Liver (tissue), 9 donors: ENCODE data around the gene COL20A1. TPM values are rescaled to one million over a fixed set of nuclear protein-coding genes. Genes with fewer than 3 reads are reported as not detected.

Experiments used
- DNase-seq: peaks from one replicate; pipeline ENCODE4 v3.0.0-alpha.2; 2017; ENCODE audit warnings: low spot score
- H3K27ac ChIP-seq, 2 donors: one replicate each; pipeline ENCODE4 v1.7.0; 2013; ENCODE audit warnings: inconsistent platforms in 2 of 2, low read length in 2 of 2, control low read depth in 1 of 2, low read depth in 1 of 2, mild to moderate bottlenecking in 1 of 2
- H3K27me3 ChIP-seq, 4 donors: one replicate each; pipeline versions ENCODE4 v1.6.1 to v1.7.0; 2013; ENCODE audit warnings: low read length in 3 of 4, inconsistent platforms in 1 of 4, mild to moderate bottlenecking in 1 of 4, moderate library complexity in 1 of 4; ENCODE audit not compliant: control insufficient read depth in 4 of 4, insufficient read depth in 4 of 4
- H3K36me3 ChIP-seq, 4 donors: one replicate each; pipeline versions ENCODE4 v1.6.1 to v1.7.0; 2013; ENCODE audit warnings: low read length in 3 of 4, mild to moderate bottlenecking in 3 of 4, low read depth in 1 of 4, moderate library complexity in 1 of 4; ENCODE audit not compliant: control insufficient read depth in 4 of 4, insufficient read depth in 3 of 4
- H3K4me1 ChIP-seq, 4 donors: one replicate each; pipeline versions ENCODE4 v1.6.1 to v1.7.0; 2013; ENCODE audit warnings: low read length in 3 of 4, mild to moderate bottlenecking in 3 of 4, moderate library complexity in 1 of 4; ENCODE audit not compliant: control insufficient read depth in 4 of 4, insufficient read depth in 4 of 4
- H3K4me3 ChIP-seq, 3 donors: one replicate each; pipeline versions ENCODE4 v1.6.1 to v1.7.0; 2013; ENCODE audit warnings: low read length in 3 of 3, control low read depth in 1 of 3, low read depth in 1 of 3, mild to moderate bottlenecking in 1 of 3
- H3K9ac ChIP-seq, 2 donors: one replicate each; pipeline ENCODE4 v1.7.0; 2013; ENCODE audit warnings: low read length in 2 of 2, mild to moderate bottlenecking in 2 of 2, moderate library complexity in 2 of 2, control low read depth in 1 of 2, low read depth in 1 of 2
- H3K9me3 ChIP-seq, 4 donors: one replicate each; pipeline versions ENCODE4 v1.6.1 to v1.7.0; 2013; ENCODE audit warnings: low read length in 3 of 4; ENCODE audit not compliant: control insufficient read depth in 4 of 4
- ATF3 ChIP-seq: IDR thresholded peaks from 2 replicates; pipeline ENCODE4 v1.6.1; 2016; ENCODE audit warnings: antibody characterized with exemption
- CTCF ChIP-seq: fragments of 150-350 bp; IDR thresholded peaks from 2 replicates; pipeline ENCODE4 v1.5.1; 2017; ENCODE audit warnings: improper control_type of control experiment, low read depth, low read length; ENCODE audit not compliant: missing input control
- EGR1 ChIP-seq, 2 donors: IDR thresholded peaks; 2 replicates each; pipeline ENCODE4 v1.6.1; 2016 to 2018; ENCODE audit warnings: antibody characterized with exemption in 2 of 2, low read depth in 2 of 2
- FOXA1 ChIP-seq: IDR thresholded peaks from 2 replicates; pipeline ENCODE4 v1.6.1; 2016; ENCODE audit warnings: antibody characterized with exemption
- FOXA2 ChIP-seq: IDR thresholded peaks from 2 replicates; pipeline ENCODE4 v1.6.1; 2016; ENCODE audit warnings: antibody characterized with exemption
- GABPA ChIP-seq, 2 donors: IDR thresholded peaks in 1 of 2; conservative IDR thresholded peaks in 1 of 2; 2 replicates each; pipeline ENCODE4 v1.6.1; 2016; ENCODE audit warnings: antibody characterized with exemption in 2 of 2, mild to moderate bottlenecking in 1 of 2, moderate library complexity in 1 of 2
- HNF4A ChIP-seq, 2 donors: conservative IDR thresholded peaks; 2 replicates each; pipeline ENCODE4 v1.6.1; 2016; ENCODE audit warnings: antibody characterized with exemption in 2 of 2, mild to moderate bottlenecking in 2 of 2
- JUND ChIP-seq, 2 donors: IDR thresholded peaks; 2 replicates each; pipeline ENCODE4 v1.6.1; 2016; ENCODE audit warnings: antibody characterized with exemption in 2 of 2
- NR2F2 ChIP-seq: IDR thresholded peaks from 2 replicates; pipeline ENCODE4 v1.6.1; 2016; ENCODE audit warnings: antibody characterized with exemption
- RAD21 ChIP-seq, 2 donors: IDR thresholded peaks; 2 replicates each; pipeline ENCODE4 v1.6.1; 2016; ENCODE audit warnings: antibody characterized with exemption in 2 of 2, mild to moderate bottlenecking in 2 of 2
- REST ChIP-seq: IDR thresholded peaks from 2 replicates; pipeline ENCODE4 v1.6.1; 2016; ENCODE audit warnings: antibody characterized with exemption, mild to moderate bottlenecking
- RXRA ChIP-seq, 2 donors: IDR thresholded peaks; 2 replicates each; pipeline ENCODE4 v1.6.1; 2017 to 2018; ENCODE audit warnings: antibody characterized with exemption in 2 of 2, mild to moderate bottlenecking in 1 of 2
- SP1 ChIP-seq: IDR thresholded peaks from 2 replicates; pipeline ENCODE4 v1.6.1; 2018; ENCODE audit warnings: antibody characterized with exemption, mild to moderate bottlenecking
- TAF1 ChIP-seq: conservative IDR thresholded peaks from 2 replicates; pipeline ENCODE4 v1.6.1; 2016; ENCODE audit warnings: antibody characterized with exemption, mild to moderate bottlenecking
- YY1 ChIP-seq: IDR thresholded peaks from 2 replicates; pipeline ENCODE4 v1.6.1; 2016; ENCODE audit warnings: antibody characterized with exemption, mild to moderate bottlenecking
- ZBTB33 ChIP-seq: IDR thresholded peaks from 2 replicates; pipeline ENCODE4 v1.6.1; 2016; ENCODE audit warnings: antibody characterized with exemption
- WGBS: extraction: QIAGEN DNeasy Blood & Tissue Kit; methylation state at CpG from one replicate; pipeline ENCODE4 v1.1.7; 2013; 5-methylcytosine and 5-hydroxymethylcytosine counted together
- polyA plus RNA-seq, 2 donors: library from polyadenylated mRNA; stranded (reverse) in 1 of 2; unstranded in 1 of 2; fragments of 200-250 nt in 1 of 2; fragments of >200 nt in 1 of 2; fragmentation: Nextera tagmentation in 1 of 2; extraction: Ambion mirVana in 1 of 2; gene quantifications; one replicate each; pipeline versions ENCODE4 v1.2.1 to v1.2.3, GENCODE V29; 2013 to 2015
- total RNA-seq, 2 donors: library from RNA; depleted of rRNA; stranded (reverse); fragments of >200 nt; gene quantifications; one replicate each; pipeline ENCODE4 v1.2.3, GENCODE V29; 2014
- TF ChIP-seq, protein P1 (sequence below): IDR thresholded peaks from 2 replicates; pipeline ENCODE4 v1.6.1; 2016; ENCODE audit warnings: antibody characterized with exemption
- donor health status: healthy.
- donor health status: healthy.
- donor health status: healthy.
- donor health status: healthy.
- donor health status: healthy.

Gene COL20A1
- total and polyA plus RNA-seq, 4 donors, result not detected

DNA sequence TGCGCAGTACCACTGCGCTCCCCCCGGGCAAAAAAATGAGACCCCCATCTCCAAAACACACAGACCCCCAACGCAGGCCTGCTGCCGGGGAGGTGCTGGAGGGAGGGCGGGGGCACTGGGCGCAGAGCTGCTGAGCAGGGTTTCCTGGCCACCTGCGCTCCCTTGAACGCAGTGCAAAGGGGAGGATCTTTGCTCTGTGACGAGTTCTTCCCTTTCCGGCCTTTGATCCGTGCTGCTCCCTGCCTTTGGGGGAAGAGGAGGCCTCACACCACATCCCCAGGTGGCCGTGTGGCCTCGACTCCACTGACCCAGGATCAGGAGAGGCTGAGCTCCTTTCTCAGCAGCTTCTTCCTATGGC, 8.9 kb upstream of the COL20A1 start:
- peaks cover 5 to 64% (median 14%) of the 10 kb centered on the region in 4 donors for H3K36me3 ChIP-seq
- TF ChIP-seq YY1 (no peak), ATF3 (no peak), RAD21 (IDR thresholded peaks at IDR 0.05) (no peak), REST (no peak), ZBTB33 (no peak), SP1 (no peak), JUND (IDR thresholded peaks at IDR 0.05) (no peak), HNF4A (conservative IDR thresholded peaks at IDR 0.05) (no peak), GABPA (IDR thresholded peaks at IDR 0.05 in 1 of 2, conservative IDR thresholded peaks at IDR 0.05 in 1 of 2) (no peak)
- TF ChIP-seq, protein P1, sequence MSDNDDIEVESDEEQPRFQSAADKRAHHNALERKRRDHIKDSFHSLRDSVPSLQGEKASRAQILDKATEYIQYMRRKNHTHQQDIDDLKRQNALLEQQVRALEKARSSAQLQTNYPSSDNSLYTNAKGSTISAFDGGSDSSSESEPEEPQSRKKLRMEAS, result no peak
- H3K27me3 ChIP-seq, result no peaks in the 10 kb centered on the region
- no peaks in the 10 kb centered on the region for H3K9me3 ChIP-seq
- 87% methylated on average over 14 of the region's 14 CpGs for WGBS
- DNase-seq, result no peak
- H3K4me1 ChIP-seq, result no peaks in the 10 kb centered on the region
- no peak overlapping the region for H3K4me3 ChIP-seq
- no peak overlapping the region for H3K9ac ChIP-seq
- H3K27ac ChIP-seq, result no peak overlapping the region

DNA sequence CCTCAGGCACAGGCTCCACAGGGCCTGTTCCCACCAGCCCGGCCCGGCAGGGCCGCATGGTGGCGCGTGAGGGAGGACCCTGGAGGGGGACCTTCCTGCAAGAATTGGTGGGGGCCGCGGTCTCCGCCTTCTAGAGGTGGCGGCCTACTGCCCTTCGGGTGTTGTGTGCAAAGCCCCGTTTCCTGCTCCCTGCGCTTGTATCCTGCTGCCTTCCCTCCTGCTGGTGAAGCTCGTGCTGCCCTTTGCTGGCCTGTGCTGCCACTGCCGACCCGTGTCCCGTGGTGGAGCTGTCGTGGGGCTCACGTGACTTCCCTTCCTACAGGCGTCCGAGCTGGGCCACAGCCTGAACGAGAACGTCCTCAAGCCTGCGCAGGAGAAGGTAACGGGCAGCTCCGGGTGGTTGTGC, 8.4 kb upstream of the COL20A1 start:
- Histone ChIP-seq H3K36me3 (peaks cover 5 to 60% (median 13%) of the 10 kb centered on the region in 4 donors), H3K4me1 (no peaks in the 10 kb centered on the region), H3K4me3 (no peak overlapping the region), H3K27ac (no peak overlapping the region), H3K9me3 (no peaks in the 10 kb centered on the region), H3K27me3 (no peaks in the 10 kb centered on the region), H3K9ac (no peak overlapping the region)
- 89% methylated on average over 25 of the region's 25 CpGs for WGBS
- no peak for DNase-seq
- TF ChIP-seq ATF3 (no peak), JUND (IDR thresholded peaks at IDR 0.05) (no peak), REST (no peak), SP1 (no peak), GABPA (IDR thresholded peaks at IDR 0.05 in 1 of 2, conservative IDR thresholded peaks at IDR 0.05 in 1 of 2) (no peak), RAD21 (IDR thresholded peaks at IDR 0.05) (no peak), HNF4A (conservative IDR thresholded peaks at IDR 0.05) (no peak), FOXA1 (no peak), EGR1 (IDR thresholded peaks at IDR 0.05; ENCODE audit: low read depth in 2 of 2) (no peak), RXRA (IDR thresholded peaks at IDR 0.05) (no peak), CTCF (no peak), NR2F2 (no peak), TAF1 (no peak), ZBTB33 (no peak), YY1 (no peak), FOXA2 (no peak)
- TF ChIP-seq, protein P1, result no peak
